22Rv1 (cell line): ENCODE data around the gene VAT1.

Source experiments
- ZFX ChIP-seq: fragments of 450-650 bp; IDR thresholded peaks from 2 replicates; pipeline ENCODE4 v1.6.1; 2017; ENCODE audit warnings: antibody characterized with exemption, borderline replicate concordance
- TF ChIP-seq, protein P1 (sequence below): fragments of 450-650 bp; IDR thresholded peaks from 2 replicates; pipeline ENCODE4 v1.5.1; 2017; ENCODE audit warnings: mild to moderate bottlenecking

DNA sequence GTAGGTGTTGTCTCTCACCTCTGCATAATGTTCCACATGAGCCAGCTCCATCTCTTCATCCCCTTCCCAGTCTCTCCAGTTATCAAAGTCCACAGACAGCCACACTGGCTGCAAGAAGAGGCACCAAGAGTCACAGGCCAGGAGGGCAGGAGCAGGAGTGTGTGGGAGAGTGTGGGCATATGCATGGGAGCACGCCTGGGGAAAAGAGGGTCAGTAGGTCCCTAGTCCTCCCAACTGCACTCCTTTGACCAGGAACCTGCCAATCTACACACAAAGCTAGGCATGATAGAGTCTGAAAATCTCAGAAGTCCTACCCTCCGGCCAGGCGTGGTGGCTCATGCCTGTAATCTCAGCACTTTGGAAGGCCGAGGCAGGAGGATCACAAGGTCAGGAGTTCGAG is 50.6 kb downstream of the VAT1 start:
- TF ChIP-seq, protein P1, sequence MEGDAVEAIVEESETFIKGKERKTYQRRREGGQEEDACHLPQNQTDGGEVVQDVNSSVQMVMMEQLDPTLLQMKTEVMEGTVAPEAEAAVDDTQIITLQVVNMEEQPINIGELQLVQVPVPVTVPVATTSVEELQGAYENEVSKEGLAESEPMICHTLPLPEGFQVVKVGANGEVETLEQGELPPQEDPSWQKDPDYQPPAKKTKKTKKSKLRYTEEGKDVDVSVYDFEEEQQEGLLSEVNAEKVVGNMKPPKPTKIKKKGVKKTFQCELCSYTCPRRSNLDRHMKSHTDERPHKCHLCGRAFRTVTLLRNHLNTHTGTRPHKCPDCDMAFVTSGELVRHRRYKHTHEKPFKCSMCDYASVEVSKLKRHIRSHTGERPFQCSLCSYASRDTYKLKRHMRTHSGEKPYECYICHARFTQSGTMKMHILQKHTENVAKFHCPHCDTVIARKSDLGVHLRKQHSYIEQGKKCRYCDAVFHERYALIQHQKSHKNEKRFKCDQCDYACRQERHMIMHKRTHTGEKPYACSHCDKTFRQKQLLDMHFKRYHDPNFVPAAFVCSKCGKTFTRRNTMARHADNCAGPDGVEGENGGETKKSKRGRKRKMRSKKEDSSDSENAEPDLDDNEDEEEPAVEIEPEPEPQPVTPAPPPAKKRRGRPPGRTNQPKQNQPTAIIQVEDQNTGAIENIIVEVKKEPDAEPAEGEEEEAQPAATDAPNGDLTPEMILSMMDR = no peak
- no peak for TF ChIP-seq ZFX
